ENCODE data around the gene SLC2A14.
"Not testable (repeated sequence)": the region's sequence is repeated elsewhere in the genome, so short reads cannot be mapped to it uniquely, and the experiment has no call there.

SLC2A14 gene

DNA sequence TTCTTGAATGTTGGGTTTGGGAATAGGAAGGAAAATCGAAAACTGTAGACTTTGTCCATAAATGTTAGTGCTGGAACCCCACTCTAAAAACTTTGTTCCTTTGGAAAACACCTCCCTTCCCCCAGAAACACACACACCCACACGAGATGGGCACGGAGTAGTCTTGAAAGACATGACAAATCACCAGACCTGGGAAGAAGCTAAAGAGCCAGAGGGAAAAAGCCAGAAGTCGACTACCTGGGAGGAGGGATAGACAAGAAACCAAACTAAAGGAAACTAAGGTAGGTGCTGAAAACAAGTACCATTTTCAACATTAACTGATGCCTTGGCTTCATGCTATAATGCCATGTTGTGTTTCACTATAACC lies 84.4 kb downstream of the SLC2A14 start:
- no peak overlapping the region for H3K27ac ChIP-seq (ENCODE audit: low read depth, low read length)
- no peaks in the 10 kb centered on the region for H3K79me2 ChIP-seq (ENCODE audit: control insufficient read depth, low read length)

DNA sequence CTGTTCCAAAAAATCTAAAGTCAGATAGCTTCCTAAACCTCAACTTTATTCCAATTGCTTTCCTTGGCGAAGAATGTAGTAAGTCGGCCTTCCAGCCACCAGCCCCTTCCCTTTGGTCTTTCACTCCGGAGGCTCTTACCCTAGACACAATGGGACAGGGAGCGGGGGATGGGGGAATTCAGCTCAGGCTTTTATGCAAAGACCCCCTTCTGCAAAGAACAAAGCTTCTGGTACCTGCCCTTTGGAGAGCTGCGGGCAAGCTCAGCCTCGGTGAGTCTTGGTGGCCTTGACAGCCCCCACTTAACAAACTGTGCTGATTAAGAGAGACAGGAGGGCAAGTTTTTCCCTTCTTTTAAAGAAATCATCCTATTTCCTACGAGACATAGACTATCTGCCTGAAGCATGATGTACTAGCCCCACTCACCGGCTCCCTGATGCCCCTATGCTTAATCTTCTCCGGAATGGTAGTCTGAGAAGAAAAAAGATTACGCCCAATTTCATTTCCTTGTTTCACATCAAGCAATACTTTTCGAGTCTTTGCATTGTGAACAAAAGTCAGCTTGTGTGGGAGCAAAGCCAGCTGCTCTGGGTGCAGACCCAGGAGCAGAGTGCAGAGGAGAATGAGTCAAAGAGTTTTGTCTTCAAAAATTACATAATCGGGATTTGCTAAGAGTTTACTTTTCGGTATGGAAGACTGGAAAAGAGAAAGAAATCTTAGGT lies 85.0 kb downstream of the SLC2A14 start:
- Histone ChIP-seq H3K9me3 (ENCODE audit: control insufficient read depth, insufficient read depth, low read length) (no peaks in the 10 kb centered on the region), H4K20me1 (ENCODE audit: control insufficient read depth, insufficient read depth, low read depth, low read length) (no peaks in the 10 kb centered on the region), H3K4me1 (ENCODE audit: control insufficient read depth, low read length) (no peaks in the 10 kb centered on the region), H3F3A (ENCODE audit: control insufficient read depth, insufficient read depth) (no peaks in the 10 kb centered on the region), H3K36me3 (ENCODE audit: control insufficient read depth, low read length) (no peaks in the 10 kb centered on the region), H3K4me3 (ENCODE audit: low read length) (no peak overlapping the region), H3K27me3 (ENCODE audit: control insufficient read depth, low read length) (no peaks in the 10 kb centered on the region), H3K4me2 (ENCODE audit: low read length) (no peak overlapping the region), H3K9me2 (replicated peaks; ENCODE audit: control insufficient read depth, low read length) (no peaks in the 10 kb centered on the region), H3K79me2 (ENCODE audit: control insufficient read depth, low read length) (no peaks in the 10 kb centered on the region), H3K27ac (ENCODE audit: low read depth, low read length) (no peak overlapping the region)
- no peak for TF ChIP-seq EZH2phosphoT487 (IDR thresholded peaks at IDR 0.05; ENCODE audit: borderline replicate concordance, low read length)
- TF ChIP-seq, protein P1, sequence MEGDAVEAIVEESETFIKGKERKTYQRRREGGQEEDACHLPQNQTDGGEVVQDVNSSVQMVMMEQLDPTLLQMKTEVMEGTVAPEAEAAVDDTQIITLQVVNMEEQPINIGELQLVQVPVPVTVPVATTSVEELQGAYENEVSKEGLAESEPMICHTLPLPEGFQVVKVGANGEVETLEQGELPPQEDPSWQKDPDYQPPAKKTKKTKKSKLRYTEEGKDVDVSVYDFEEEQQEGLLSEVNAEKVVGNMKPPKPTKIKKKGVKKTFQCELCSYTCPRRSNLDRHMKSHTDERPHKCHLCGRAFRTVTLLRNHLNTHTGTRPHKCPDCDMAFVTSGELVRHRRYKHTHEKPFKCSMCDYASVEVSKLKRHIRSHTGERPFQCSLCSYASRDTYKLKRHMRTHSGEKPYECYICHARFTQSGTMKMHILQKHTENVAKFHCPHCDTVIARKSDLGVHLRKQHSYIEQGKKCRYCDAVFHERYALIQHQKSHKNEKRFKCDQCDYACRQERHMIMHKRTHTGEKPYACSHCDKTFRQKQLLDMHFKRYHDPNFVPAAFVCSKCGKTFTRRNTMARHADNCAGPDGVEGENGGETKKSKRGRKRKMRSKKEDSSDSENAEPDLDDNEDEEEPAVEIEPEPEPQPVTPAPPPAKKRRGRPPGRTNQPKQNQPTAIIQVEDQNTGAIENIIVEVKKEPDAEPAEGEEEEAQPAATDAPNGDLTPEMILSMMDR (IDR thresholded peaks at IDR 0.05; ENCODE audit: low read depth, low read length, poor library complexity, severe bottlenecking) = no peak

More for the DNA sequence above, 84.4 kb downstream of the SLC2A14 start:
- H3K9me2 ChIP-seq (replicated peaks; ENCODE audit: control insufficient read depth, low read length) = no peaks in the 10 kb centered on the region
- TF ChIP-seq, protein P1 (IDR thresholded peaks at IDR 0.05; ENCODE audit: low read depth, low read length, poor library complexity, severe bottlenecking) = no peak
- TF ChIP-seq EZH2phosphoT487 (IDR thresholded peaks at IDR 0.05; ENCODE audit: borderline replicate concordance, low read length) = no peak
- H3K4me2 ChIP-seq (ENCODE audit: low read length) = no peak overlapping the region
- no peaks in the 10 kb centered on the region for H4K20me1 ChIP-seq (ENCODE audit: control insufficient read depth, insufficient read depth, low read depth, low read length)
- H3F3A ChIP-seq (ENCODE audit: control insufficient read depth, insufficient read depth) = no peaks in the 10 kb centered on the region
- no peaks in the 10 kb centered on the region for H3K36me3 ChIP-seq (ENCODE audit: control insufficient read depth, low read length)
- no peaks in the 10 kb centered on the region for H3K9me3 ChIP-seq (ENCODE audit: control insufficient read depth, insufficient read depth, low read length)
- H3K27me3 ChIP-seq (ENCODE audit: control insufficient read depth, low read length) = no peaks in the 10 kb centered on the region
- no peaks in the 10 kb centered on the region for H3K4me1 ChIP-seq (ENCODE audit: control insufficient read depth, low read length)
- H3K4me3 ChIP-seq (ENCODE audit: low read length) = no peak overlapping the region

DNA sequence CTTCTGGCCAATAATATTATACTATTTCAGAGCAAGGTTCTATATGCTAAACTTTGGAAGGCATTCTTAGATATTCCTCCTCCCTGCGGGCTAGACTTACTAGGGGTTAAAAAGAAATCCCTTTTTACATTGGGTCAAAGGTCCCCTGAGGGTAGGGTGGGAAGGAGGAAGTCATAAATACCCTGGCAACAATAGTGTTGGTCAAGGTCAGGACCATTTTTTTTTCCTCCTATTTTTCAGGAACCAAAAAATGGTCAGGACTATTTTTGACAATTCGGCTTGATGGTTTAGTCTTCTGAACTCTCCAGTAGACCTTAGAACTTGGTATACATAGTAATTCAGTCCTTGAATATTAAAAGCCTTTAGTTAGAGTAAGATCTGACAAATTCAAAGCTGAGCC lies 88.0 kb downstream of the SLC2A14 start:
- no peaks in the 10 kb centered on the region for H4K20me1 ChIP-seq (ENCODE audit: control insufficient read depth, insufficient read depth, low read depth, low read length)
- no peaks in the 10 kb centered on the region for H3K79me2 ChIP-seq (ENCODE audit: control insufficient read depth, low read length)
- no peaks in the 10 kb centered on the region for H3K9me2 ChIP-seq (replicated peaks; ENCODE audit: control insufficient read depth, low read length)
- no peak overlapping the region for H3K4me2 ChIP-seq (ENCODE audit: low read length)
- H3K27ac ChIP-seq (ENCODE audit: low read depth, low read length) = no peak overlapping the region
- no peaks in the 10 kb centered on the region for H3F3A ChIP-seq (ENCODE audit: control insufficient read depth, insufficient read depth)
- H3K9me3 ChIP-seq (ENCODE audit: control insufficient read depth, insufficient read depth, low read length) = no peaks in the 10 kb centered on the region
- no peak overlapping the region for H3K4me3 ChIP-seq (ENCODE audit: low read length)
- H3K4me1 ChIP-seq (ENCODE audit: control insufficient read depth, low read length) = no peaks in the 10 kb centered on the region
- no peaks in the 10 kb centered on the region for H3K27me3 ChIP-seq (ENCODE audit: control insufficient read depth, low read length)
- no peaks in the 10 kb centered on the region for H3K36me3 ChIP-seq (ENCODE audit: control insufficient read depth, low read length)
- TF ChIP-seq, protein P1 (IDR thresholded peaks at IDR 0.05; ENCODE audit: low read depth, low read length, poor library complexity, severe bottlenecking) = no peak
- TF ChIP-seq EZH2phosphoT487 (IDR thresholded peaks at IDR 0.05; ENCODE audit: borderline replicate concordance, low read length) = no peak

DNA sequence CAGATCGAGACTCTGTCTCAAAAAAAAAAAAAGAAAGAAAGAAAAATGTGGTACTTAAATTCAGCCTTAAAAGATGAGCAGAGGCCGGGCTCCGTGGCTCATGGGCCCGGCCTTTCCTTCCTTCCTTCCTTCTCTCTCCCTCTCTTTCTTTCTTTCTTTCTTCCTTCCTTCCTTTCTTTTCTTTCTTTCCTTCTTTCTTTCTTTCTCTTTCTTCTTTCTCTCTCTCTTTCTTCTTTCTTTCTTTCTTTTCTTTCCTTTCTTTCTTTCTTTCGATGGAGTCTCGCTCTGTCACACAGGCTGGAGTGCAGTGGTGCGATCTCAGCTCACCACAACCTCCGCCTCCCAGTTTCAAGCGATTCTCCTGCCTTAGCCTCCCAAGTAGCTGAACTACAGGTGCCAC lies 89.3 kb downstream of the SLC2A14 start:
- H3K9me3 ChIP-seq (ENCODE audit: control insufficient read depth, insufficient read depth, low read length); H3K79me2 ChIP-seq (ENCODE audit: control insufficient read depth, low read length); H3K36me3 ChIP-seq (ENCODE audit: control insufficient read depth, low read length); H3K27me3 ChIP-seq (ENCODE audit: control insufficient read depth, low read length); H4K20me1 ChIP-seq (ENCODE audit: control insufficient read depth, insufficient read depth, low read depth, low read length); H3K4me3 ChIP-seq (ENCODE audit: low read length); H3K4me2 ChIP-seq (ENCODE audit: low read length); H3K9me2 ChIP-seq (replicated peaks; ENCODE audit: control insufficient read depth, low read length); H3K4me1 ChIP-seq (ENCODE audit: control insufficient read depth, low read length); H3F3A ChIP-seq (ENCODE audit: control insufficient read depth, insufficient read depth); H3K27ac ChIP-seq (ENCODE audit: low read depth, low read length): not testable (repeated sequence)

Measured in DOHH2 (cell line).